GM18502 (cell line): ENCODE data around the gene CACNA1I.

ENCODE experiments used
- ATAC-seq: cut with Tn5 transposase; IDR thresholded peaks from one replicate; pipeline ENCODE4 v1.9.1; 2021; ENCODE audit warnings: mild to moderate bottlenecking; ENCODE audit not compliant: unreplicated experiment, poor library complexity

The CACNA1I gene

GRCh38 chr22:39535357-39535725 is 35.2 kb upstream of the CACNA1I start:
- ATAC-seq: no peak

- no peak for ATAC-seq
Observed at GRCh38 chr22:39535831-39536449, 34.6 kb upstream of the CACNA1I start.

GRCh38 chr22:39536711-39537110 is 33.8 kb upstream of the CACNA1I start:
- ATAC-seq: no peak

GRCh38 chr22:39537975-39538374 is 32.6 kb upstream of the CACNA1I start:
- no peak for ATAC-seq

GRCh38 chr22:39543095-39543494 is 27.5 kb upstream of the CACNA1I start:
- no peak for ATAC-seq

GRCh38 chr22:39545386-39546365 is 24.9 kb upstream of the CACNA1I start:
- ATAC-seq: no peak

GRCh38 chr22:39546889-39547586 is 23.5 kb upstream of the CACNA1I start:
- no peak for ATAC-seq

GRCh38 chr22:39547587-39547947 is 23.0 kb upstream of the CACNA1I start:
- ATAC-seq: no peak

GRCh38 chr22:39553429-39553828 is 17.1 kb upstream of the CACNA1I start:
- ATAC-seq: no peak

- no peak for ATAC-seq
Observed at GRCh38 chr22:39554151-39554550, 16.4 kb upstream of the CACNA1I start.

- ATAC-seq: no peak
Observed at GRCh38 chr22:39556970-39557841, 13.3 kb upstream of the CACNA1I start.

- no peak for ATAC-seq
Observed at GRCh38 chr22:39558254-39558727, 12.3 kb upstream of the CACNA1I start.

GRCh38 chr22:39558950-39559349 is 11.6 kb upstream of the CACNA1I start:
- ATAC-seq: no peak

- no peak for ATAC-seq
Observed at GRCh38 chr22:39559456-39560105, 11.0 kb upstream of the CACNA1I start.

GRCh38 chr22:39560127-39560526 is 10.4 kb upstream of the CACNA1I start:
- ATAC-seq: no peak

- no peak for ATAC-seq
Observed at GRCh38 chr22:39562839-39563489, 7.6 kb upstream of the CACNA1I start.

- no peak for ATAC-seq
Observed at GRCh38 chr22:39563571-39564428, 6.8 kb upstream of the CACNA1I start.

- no peak for ATAC-seq
Observed at GRCh38 chr22:39565414-39565944, 5.1 kb upstream of the CACNA1I start.
